PC-9 (cell line): Measurements from ENCODE around the gene TMEM214. TPM values are rescaled to one million over a fixed set of nuclear protein-coding genes. Genes with fewer than 3 reads are reported as not detected.

Experiments
- BruUV-seq: library from RNA; stranded (reverse); fragments of 400-500 nt; replicated peaks from 2 replicates; lab custom pipeline; 2021; lab: Mats Ljungman, UMichigan
- CTCF ChIA-PET: fragments of 300-600 bp; sonication (Branson Sonifier 250); formaldehyde crosslinking; loops from one replicate; lab custom pipeline; 2022; ENCODE audit warnings: antibody characterized with exemption; lab: Charles Lee
- POLR2A ChIA-PET: fragments of 300-600 bp; sonication (Branson Sonifier 250); formaldehyde crosslinking; loops from one replicate; lab custom pipeline; 2022; ENCODE audit warnings: antibody characterized with exemption; ENCODE audit not compliant: unreplicated experiment; lab: Charles Lee
- DNase-seq, 2 experiments: peaks; one replicate each; pipeline versions ENCODE4 v3.0.0 to v3.0.0-alpha.2; 2015 to 2022; ENCODE audit warnings: mixed read lengths in 1 of 2
- H2AFZ ChIP-seq: fragments of 200-600 bp; sonication (generic); 2 replicates; pipeline ENCODE4 v1.8.1; 2017; ENCODE audit warnings: antibody characterized with exemption
- H3F3A ChIP-seq: fragments of 200-600 bp; sonication (generic); 2 replicates; pipeline ENCODE4 v1.8.1; 2017; ENCODE audit warnings: antibody characterized with exemption, mild to moderate bottlenecking, low read depth; ENCODE audit not compliant: insufficient read depth
- H3K27ac ChIP-seq: fragments of 200-600 bp; sonication (generic); 2 replicates; pipeline ENCODE4 v1.6.1; 2016; ENCODE audit warnings: mixed run types
- H3K27me3 ChIP-seq: fragments of 200-600 bp; sonication (generic); 2 replicates; pipeline ENCODE4 v1.6.1; 2016; ENCODE audit warnings: low read depth, mixed run types; ENCODE audit not compliant: insufficient read depth
- H3K36me3 ChIP-seq: fragments of 200-600 bp; sonication (generic); 2 replicates; pipeline ENCODE4 v1.6.1; 2016; ENCODE audit warnings: low read depth, mixed run types
- H3K4me1 ChIP-seq: fragments of 200-600 bp; sonication (generic); replicated peaks from 2 replicates; pipeline ENCODE4 v1.6.1; 2016; ENCODE audit warnings: mixed run types; ENCODE audit not compliant: insufficient read depth
- H3K4me2 ChIP-seq: fragments of 200-600 bp; sonication (generic); 2 replicates; pipeline ENCODE4 v1.6.1; 2017; ENCODE audit warnings: mixed run types
- H3K4me3 ChIP-seq: fragments of 200-600 bp; sonication (generic); 2 replicates; pipeline ENCODE4 v1.6.1; 2016; ENCODE audit warnings: mixed run types
- H3K79me2 ChIP-seq: fragments of 200-600 bp; sonication (generic); 2 replicates; pipeline ENCODE4 v1.6.1; 2017; ENCODE audit warnings: low read depth, mixed run types
- H3K9me2 ChIP-seq: fragments of 200-600 bp; sonication (generic); 2 replicates; pipeline ENCODE4 v1.8.1; 2017; ENCODE audit warnings: mild to moderate bottlenecking; ENCODE audit not compliant: insufficient read depth
- H3K9me3 ChIP-seq: fragments of 200-600 bp; sonication (generic); 2 replicates; pipeline ENCODE4 v1.8.1; 2016; ENCODE audit warnings: low read depth; ENCODE audit not compliant: insufficient read depth
- H4K20me1 ChIP-seq: fragments of 200-600 bp; sonication (generic); 2 replicates; pipeline ENCODE4 v1.8.1; 2017; ENCODE audit not compliant: insufficient read depth
- EZH2 ChIP-seq: fragments of 200-600 bp; sonication (generic); IDR thresholded peaks from 2 replicates; pipeline ENCODE4 v1.8.0; 2017; ENCODE audit warnings: antibody characterized with exemption, low read depth
- intact Hi-C: fragments of 100-400 bp; cut with micrococcal nuclease; formaldehyde crosslinking; loops from one replicate; pipeline ENCODE4 v1.10.0; 2022; ENCODE audit not compliant: unreplicated experiment
- total RNA-seq: library from RNA; stranded (reverse); gene quantifications from 2 replicates; pipeline ENCODE4 v1.2.3, GENCODE V29; 2021
- TF ChIP-seq, protein P1 (sequence below): fragments of 200-600 bp; sonication (generic); conservative IDR thresholded peaks from 2 replicates; pipeline ENCODE4 v1.6.1; 2017; ENCODE audit warnings: mixed run types, antibody characterized with exemption, mild to moderate bottlenecking, moderate library complexity

Gene TMEM214
- total RNA-seq, 1 experiment from 2014 or later, result 65.6 TPM

DNA sequence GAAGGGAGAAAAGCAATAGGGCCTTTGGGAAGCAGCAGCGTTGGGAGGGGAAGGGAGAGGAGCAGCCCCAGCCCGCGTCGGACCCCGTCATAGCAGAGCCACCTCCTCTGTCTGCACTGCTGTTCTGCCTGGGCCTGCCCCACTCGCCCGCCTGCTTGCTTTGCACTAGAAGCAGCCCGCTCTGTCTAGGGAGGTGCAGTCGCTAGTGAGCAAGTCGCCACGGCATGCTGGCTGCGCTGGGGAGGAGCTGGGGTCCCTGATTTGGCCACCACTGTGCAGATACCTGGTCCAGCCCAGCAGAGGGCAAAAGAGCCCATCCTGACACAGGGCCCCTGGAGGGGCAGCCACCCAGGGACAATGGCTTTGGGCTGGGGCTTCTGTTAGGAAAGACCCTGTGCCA lies 8.0 kb upstream of the TMEM214 start:
- H3K4me1 ChIP-seq, result peaks cover 30% of the 10 kb centered on the region
- POLR2A ChIA-PET, result no interaction called here
- TF ChIP-seq EZH2, result no peak
- TF ChIP-seq, protein P1, sequence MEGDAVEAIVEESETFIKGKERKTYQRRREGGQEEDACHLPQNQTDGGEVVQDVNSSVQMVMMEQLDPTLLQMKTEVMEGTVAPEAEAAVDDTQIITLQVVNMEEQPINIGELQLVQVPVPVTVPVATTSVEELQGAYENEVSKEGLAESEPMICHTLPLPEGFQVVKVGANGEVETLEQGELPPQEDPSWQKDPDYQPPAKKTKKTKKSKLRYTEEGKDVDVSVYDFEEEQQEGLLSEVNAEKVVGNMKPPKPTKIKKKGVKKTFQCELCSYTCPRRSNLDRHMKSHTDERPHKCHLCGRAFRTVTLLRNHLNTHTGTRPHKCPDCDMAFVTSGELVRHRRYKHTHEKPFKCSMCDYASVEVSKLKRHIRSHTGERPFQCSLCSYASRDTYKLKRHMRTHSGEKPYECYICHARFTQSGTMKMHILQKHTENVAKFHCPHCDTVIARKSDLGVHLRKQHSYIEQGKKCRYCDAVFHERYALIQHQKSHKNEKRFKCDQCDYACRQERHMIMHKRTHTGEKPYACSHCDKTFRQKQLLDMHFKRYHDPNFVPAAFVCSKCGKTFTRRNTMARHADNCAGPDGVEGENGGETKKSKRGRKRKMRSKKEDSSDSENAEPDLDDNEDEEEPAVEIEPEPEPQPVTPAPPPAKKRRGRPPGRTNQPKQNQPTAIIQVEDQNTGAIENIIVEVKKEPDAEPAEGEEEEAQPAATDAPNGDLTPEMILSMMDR, result no peak
- intact Hi-C loops, result no loop called here
- CTCF ChIA-PET, result no interaction called here
- H3K9me3 ChIP-seq, result no peaks in the 10 kb centered on the region
- H2AFZ ChIP-seq, result no peak overlapping the region
- no peaks in the 10 kb centered on the region for H4K20me1 ChIP-seq
- no peak overlapping the region for H3K4me3 ChIP-seq
- H3K9me2 ChIP-seq, result no peaks in the 10 kb centered on the region
- no peaks in the 10 kb centered on the region for H3K27me3 ChIP-seq
- H3K4me2 ChIP-seq, result no peak overlapping the region
- 0 out of 2 replicates have a peak, but pooled peaks cover 5% of the 10 kb centered on the region for H3K36me3 ChIP-seq
- DNase-seq, result no peak
- peaks cover 36% of the 10 kb centered on the region for H3F3A ChIP-seq
- BruUV-seq, result no TSS peak
- no peak overlapping the region for H3K27ac ChIP-seq
- H3K79me2 ChIP-seq, result peaks cover 2% of the 10 kb centered on the region; the same call in 1 of the 2 replicates

DNA sequence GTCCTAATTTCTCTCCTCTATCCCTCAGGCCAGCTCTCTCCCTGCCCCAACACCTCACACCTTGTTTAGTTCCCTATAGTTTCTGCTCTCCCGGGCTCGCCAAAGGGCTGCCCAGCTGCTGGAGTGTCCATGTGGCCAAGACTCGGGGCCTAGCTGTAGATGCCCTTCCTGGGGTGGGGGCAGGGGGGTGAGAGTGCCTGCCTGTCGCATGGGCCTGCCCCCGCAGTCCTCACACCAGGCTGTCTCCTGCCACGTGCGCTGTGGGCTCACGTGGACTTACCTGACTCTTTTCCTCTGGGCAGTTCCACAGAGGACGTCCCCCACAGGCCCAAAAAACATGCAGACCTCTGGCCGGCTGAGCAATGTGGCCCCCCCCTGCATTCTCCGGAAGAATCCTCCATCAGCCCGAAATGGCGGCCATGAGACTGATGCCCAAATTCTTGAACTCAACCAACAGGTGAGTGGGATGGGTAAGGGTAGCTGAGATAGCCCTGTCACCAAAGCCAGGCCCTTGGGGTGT lies 7.4 kb upstream of the TMEM214 start:
- intact Hi-C loops, result no loop called here
- no peak overlapping the region for H2AFZ ChIP-seq
- H3K9me2 ChIP-seq, result no peaks in the 10 kb centered on the region
- no peak for DNase-seq
- no peaks in the 10 kb centered on the region for H3K27me3 ChIP-seq
- H3K9me3 ChIP-seq, result no peaks in the 10 kb centered on the region
- peaks cover 31% of the 10 kb centered on the region for H3F3A ChIP-seq
- ChIA-PET CTCF (no interaction called here), POLR2A (no interaction called here)
- TF ChIP-seq EZH2, result no peak
- TF ChIP-seq, protein P1, result no peak
- no peak overlapping the region for H3K27ac ChIP-seq
- H3K79me2 ChIP-seq, result no peaks in the 10 kb centered on the region
- 0 out of 2 replicates have a peak, but pooled peaks cover 5% of the 10 kb centered on the region for H3K36me3 ChIP-seq
- BruUV-seq, result no TSS peak
- H4K20me1 ChIP-seq, result no peaks in the 10 kb centered on the region
- H3K4me2 ChIP-seq, result no peak overlapping the region
- peaks cover 25% of the 10 kb centered on the region for H3K4me1 ChIP-seq
- no peak overlapping the region for H3K4me3 ChIP-seq

DNA sequence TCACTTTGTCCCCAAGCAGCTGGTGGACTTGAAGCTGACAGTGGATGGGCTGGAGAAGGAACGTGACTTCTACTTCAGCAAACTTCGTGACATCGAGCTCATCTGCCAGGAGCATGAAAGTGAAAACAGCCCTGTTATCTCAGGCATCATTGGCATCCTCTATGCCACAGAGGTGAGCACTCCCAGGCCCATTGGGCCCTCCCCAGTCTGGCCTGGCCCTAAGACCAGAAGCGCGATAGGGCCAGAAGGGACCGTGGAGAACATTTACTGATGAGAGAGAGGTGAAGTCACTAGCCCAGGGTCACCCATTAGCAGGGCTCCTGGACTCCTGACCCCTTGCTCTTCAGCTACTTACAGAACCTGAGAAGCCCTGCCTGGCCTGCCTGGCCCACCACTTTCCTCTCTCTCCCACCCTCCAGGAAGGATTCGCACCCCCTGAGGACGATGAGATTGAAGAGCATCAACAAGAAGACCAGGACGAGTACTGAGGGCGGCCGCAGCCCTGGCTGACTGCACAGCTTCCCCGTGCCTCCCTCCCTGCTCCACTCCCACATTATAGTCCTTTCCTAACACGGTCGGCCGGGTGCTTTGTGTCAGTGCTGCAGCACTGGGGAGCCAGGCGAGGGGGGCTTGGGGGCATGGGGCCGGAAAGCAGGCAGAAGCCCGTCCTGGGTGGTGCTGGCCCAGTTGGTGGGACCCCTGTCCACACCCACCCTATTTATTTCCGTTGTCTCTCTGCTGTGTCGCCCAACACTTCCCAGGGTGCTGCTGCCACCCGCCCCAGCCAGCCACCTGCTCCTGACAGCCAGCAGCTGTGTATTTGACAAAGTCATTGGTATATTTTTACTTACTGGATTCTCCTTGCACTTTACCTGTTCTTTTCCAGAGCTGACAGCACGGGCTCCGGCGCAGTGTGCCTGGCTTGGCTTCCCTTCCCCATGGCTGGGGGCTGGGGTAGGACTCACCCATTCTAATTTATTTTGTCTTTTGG lies 6.6 kb upstream of the TMEM214 start:
- intact Hi-C loops, result no loop called here
- ChIA-PET POLR2A (no interaction called here), CTCF (no interaction called here)

More for the DNA sequence above, 6.6 kb upstream of the TMEM214 start:
- no peak for TF ChIP-seq EZH2
- TF ChIP-seq, protein P1, result no peak
- Histone ChIP-seq H3K36me3 (0 out of 2 replicates have a peak, but pooled peaks cover 5% of the 10 kb centered on the region), H3K27ac (no peak overlapping the region), H3K27me3 (no peaks in the 10 kb centered on the region), H2AFZ (no peak overlapping the region), H3K9me3 (no peaks in the 10 kb centered on the region), H3F3A (peaks cover 23% of the 10 kb centered on the region), H3K4me3 (no peak overlapping the region), H3K9me2 (no peaks in the 10 kb centered on the region), H3K4me2 (no peak overlapping the region), H4K20me1 (no peaks in the 10 kb centered on the region), H3K79me2 (no peaks in the 10 kb centered on the region), H3K4me1 (peaks cover 16% of the 10 kb centered on the region)
- BruUV-seq, result no TSS peak
- DNase-seq, result no peak
